Loucy (cell line): ENCODE data around the gene TUBGCP3.

ENCODE experiments used
- H2AFZ ChIP-seq: fragments of 200-600 bp; sonication (generic); 2 replicates; pipeline ENCODE4 v1.6.0; 2016; ENCODE audit warnings: antibody characterized with exemption, mild to moderate bottlenecking, low read length, moderate library complexity
- H3F3A ChIP-seq: fragments of 200-600 bp; 2 replicates; pipeline ENCODE4 v1.6.0; 2016; ENCODE audit warnings: antibody characterized with exemption, low read depth, mild to moderate bottlenecking
- H3K27me3 ChIP-seq: fragments of 200-600 bp; sonication (generic); 2 replicates; pipeline ENCODE4 v1.6.1; 2014; ENCODE audit warnings: low read length, mild to moderate bottlenecking; ENCODE audit not compliant: insufficient read depth, poor library complexity, severe bottlenecking
- H3K36me3 ChIP-seq: fragments of 200-600 bp; sonication (generic); 2 replicates; pipeline ENCODE4 v1.6.1; 2016; ENCODE audit warnings: low read length; ENCODE audit not compliant: insufficient read depth
- H3K4me1 ChIP-seq: fragments of 200-600 bp; sonication (generic); 2 replicates; pipeline ENCODE4 v1.5.1; 2014; ENCODE audit warnings: low read length, mild to moderate bottlenecking; ENCODE audit not compliant: insufficient read depth, poor library complexity, severe bottlenecking
- H3K4me2 ChIP-seq: fragments of 200-600 bp; sonication (generic); 2 replicates; pipeline ENCODE4 v1.6.0; 2014; ENCODE audit warnings: antibody characterized with exemption, low read length, low read depth, mild to moderate bottlenecking; ENCODE audit not compliant: poor library complexity, severe bottlenecking
- H3K4me3 ChIP-seq: fragments of 200-600 bp; sonication (generic); 2 replicates; pipeline ENCODE4 v1.5.1; 2014; ENCODE audit warnings: low read length, mild to moderate bottlenecking, mixed read lengths; ENCODE audit not compliant: poor library complexity, severe bottlenecking
- H3K79me2 ChIP-seq: fragments of 200-600 bp; sonication (generic); 2 replicates; pipeline ENCODE4 v1.6.1; 2014; ENCODE audit warnings: low read length; ENCODE audit not compliant: insufficient read depth
- H3K9ac ChIP-seq: fragments of 200-600 bp; sonication (generic); 2 replicates; pipeline ENCODE4 v1.6.0; 2014; ENCODE audit warnings: mild to moderate bottlenecking, low read depth, low read length, moderate library complexity; ENCODE audit not compliant: poor library complexity, severe bottlenecking
- H3K9me2 ChIP-seq: fragments of 200-600 bp; sonication (generic); replicated peaks from 2 replicates; pipeline ENCODE4 v1.6.1; 2016; ENCODE audit warnings: low read depth, low read length, mixed read lengths
- H3K9me3 ChIP-seq: fragments of 200-600 bp; sonication (generic); 2 replicates; pipeline ENCODE4 v1.6.1; 2014; ENCODE audit warnings: mild to moderate bottlenecking, antibody characterized with exemption, low read length, low read depth; ENCODE audit not compliant: insufficient read depth
- H4K20me1 ChIP-seq: fragments of 200-600 bp; sonication (generic); 2 replicates; pipeline ENCODE4 v1.6.0; 2014; ENCODE audit warnings: antibody characterized with exemption, low read length, mild to moderate bottlenecking; ENCODE audit not compliant: insufficient read depth, poor library complexity, severe bottlenecking
- CTCF ChIP-seq: fragments of 200-600 bp; sonication (generic); conservative IDR thresholded peaks from 2 replicates; pipeline ENCODE4 v1.5.1; 2014; ENCODE audit warnings: mild to moderate bottlenecking, antibody characterized with exemption, low read length
- EZH2phosphoT487 ChIP-seq: fragments of 200-600 bp; IDR thresholded peaks from 2 replicates; pipeline ENCODE4 v1.6.1; 2018; ENCODE audit warnings: antibody characterized with exemption, mild to moderate bottlenecking, moderate library complexity, borderline replicate concordance

TUBGCP3 gene

GRCh38 chr13:112603641-112604225 lies 15.8 kb upstream of the TUBGCP3 start:
- Histone ChIP-seq H3K4me2 (no peak overlapping the region), H4K20me1 (no peaks in the 10 kb centered on the region), H3K4me3 (no peak overlapping the region), H2AFZ (no peak overlapping the region), H3K4me1 (peaks cover 3% of the 10 kb centered on the region), H3K9me3 (no peaks in the 10 kb centered on the region), H3K79me2 (no peaks in the 10 kb centered on the region), H3K9ac (no peak overlapping the region), H3K36me3 (no peaks in the 10 kb centered on the region), H3F3A (no peaks in the 10 kb centered on the region), H3K9me2 (no peaks in the 10 kb centered on the region), H3K27me3 (no peaks in the 10 kb centered on the region)
- TF ChIP-seq CTCF (no peak), EZH2phosphoT487 (no peak)

- Histone ChIP-seq H4K20me1 (no peaks in the 10 kb centered on the region), H3K9ac (no peak overlapping the region), H3K4me3 (no peak overlapping the region), H3F3A (no peaks in the 10 kb centered on the region), H3K4me2 (no peak overlapping the region), H2AFZ (no peak overlapping the region), H3K36me3 (no peaks in the 10 kb centered on the region), H3K27me3 (no peaks in the 10 kb centered on the region), H3K79me2 (no peaks in the 10 kb centered on the region), H3K4me1 (peaks cover 3% of the 10 kb centered on the region), H3K9me3 (no peaks in the 10 kb centered on the region), H3K9me2 (no peaks in the 10 kb centered on the region)
- TF ChIP-seq EZH2phosphoT487 (no peak), CTCF (no peak)
These were observed 14.2 kb upstream of the TUBGCP3 start for GRCh38 chr13:112602189-112602588.

GRCh38 chr13:112601371-112601770 lies 13.4 kb upstream of the TUBGCP3 start:
- Histone ChIP-seq H3K79me2 (no peaks in the 10 kb centered on the region), H3K9me3 (no peaks in the 10 kb centered on the region), H2AFZ (no peak overlapping the region), H3K9me2 (no peaks in the 10 kb centered on the region), H3K4me2 (no peak overlapping the region), H3F3A (no peaks in the 10 kb centered on the region), H4K20me1 (no peaks in the 10 kb centered on the region), H3K4me3 (no peak overlapping the region), H3K36me3 (no peaks in the 10 kb centered on the region), H3K4me1 (peaks cover 3% of the 10 kb centered on the region), H3K9ac (no peak overlapping the region), H3K27me3 (no peaks in the 10 kb centered on the region)
- no peak for TF ChIP-seq EZH2phosphoT487
- no peak for TF ChIP-seq CTCF
